Measurements from ENCODE around the gene ANKRD34B. TPM values are rescaled to one million over a fixed set of nuclear protein-coding genes. Genes with fewer than 3 reads are reported as not detected.

The ANKRD34B gene
- total RNA-seq, 1 donor from 2014 or later: 2.5 TPM

DNA sequence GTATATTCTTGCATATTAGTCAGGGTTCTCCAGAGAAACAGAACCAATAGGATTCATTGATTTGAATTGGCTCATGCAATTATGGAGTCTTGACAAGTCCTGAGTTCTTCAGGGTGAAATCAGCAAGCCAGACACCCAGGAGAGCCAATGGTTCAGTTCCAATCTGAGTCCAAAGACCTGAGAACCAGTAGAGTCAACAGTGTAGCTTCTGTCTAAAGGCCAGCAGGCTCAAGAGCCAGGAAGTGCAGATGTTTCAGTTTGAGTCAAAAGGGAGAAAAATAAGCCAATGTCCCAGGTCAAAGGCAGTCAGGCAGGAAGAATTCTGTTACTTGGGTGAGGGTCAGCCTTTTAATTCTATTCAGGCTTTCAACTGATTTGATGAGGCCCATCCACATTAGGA lies 37.8 kb upstream of the ANKRD34B start:
- Histone ChIP-seq H3K79me2 (ENCODE audit: low read depth) (no peaks in the 10 kb centered on the region), H2AFZ (replicated peaks) (no peak overlapping the region), H3K9me3 (ENCODE audit: low read depth) (no peaks in the 10 kb centered on the region), H3K4me1 (no peaks in the 10 kb centered on the region), H3K4me2 (no peak overlapping the region), H4K20me1 (ENCODE audit: low read depth) (no peaks in the 10 kb centered on the region), H3K27ac (no peak overlapping the region), H3K4me3 (no peak overlapping the region), H3F3A (ENCODE audit: low read depth) (peaks cover 3% of the 10 kb centered on the region), H3K27me3 (no peaks in the 10 kb centered on the region), H3K36me3 (no peaks in the 10 kb centered on the region), H3K9ac (no peak overlapping the region)
- peaks cover 2% of the 10 kb centered on the region for H3K27me3 Mint-ChIP-seq (ENCODE audit: insufficient read depth, low read depth)
- H3K4me3 Mint-ChIP-seq: no peak overlapping the region
- H3K27ac Mint-ChIP-seq: no peak overlapping the region
- no peaks in the 10 kb centered on the region for H3K4me1 Mint-ChIP-seq
- no peaks in the 10 kb centered on the region for H3K9me3 Mint-ChIP-seq
- no peak for DNase-seq (ENCODE audit: low spot score)
- peaks cover 3% of the 10 kb centered on the region for H3K36me3 Mint-ChIP-seq
- TF ChIP-seq, protein P1, sequence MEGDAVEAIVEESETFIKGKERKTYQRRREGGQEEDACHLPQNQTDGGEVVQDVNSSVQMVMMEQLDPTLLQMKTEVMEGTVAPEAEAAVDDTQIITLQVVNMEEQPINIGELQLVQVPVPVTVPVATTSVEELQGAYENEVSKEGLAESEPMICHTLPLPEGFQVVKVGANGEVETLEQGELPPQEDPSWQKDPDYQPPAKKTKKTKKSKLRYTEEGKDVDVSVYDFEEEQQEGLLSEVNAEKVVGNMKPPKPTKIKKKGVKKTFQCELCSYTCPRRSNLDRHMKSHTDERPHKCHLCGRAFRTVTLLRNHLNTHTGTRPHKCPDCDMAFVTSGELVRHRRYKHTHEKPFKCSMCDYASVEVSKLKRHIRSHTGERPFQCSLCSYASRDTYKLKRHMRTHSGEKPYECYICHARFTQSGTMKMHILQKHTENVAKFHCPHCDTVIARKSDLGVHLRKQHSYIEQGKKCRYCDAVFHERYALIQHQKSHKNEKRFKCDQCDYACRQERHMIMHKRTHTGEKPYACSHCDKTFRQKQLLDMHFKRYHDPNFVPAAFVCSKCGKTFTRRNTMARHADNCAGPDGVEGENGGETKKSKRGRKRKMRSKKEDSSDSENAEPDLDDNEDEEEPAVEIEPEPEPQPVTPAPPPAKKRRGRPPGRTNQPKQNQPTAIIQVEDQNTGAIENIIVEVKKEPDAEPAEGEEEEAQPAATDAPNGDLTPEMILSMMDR (IDR thresholded peaks at IDR 0.05): no peak
- no peak for TF ChIP-seq EZH2phosphoT487 (IDR thresholded peaks at IDR 0.05)
- TF ChIP-seq EZH2 (IDR thresholded peaks at IDR 0.05): no peak

- TF ChIP-seq EZH2phosphoT487 (IDR thresholded peaks at IDR 0.05) (no peak), EZH2 (IDR thresholded peaks at IDR 0.05) (no peak)
- TF ChIP-seq, protein P1 (IDR thresholded peaks at IDR 0.05): no peak
- H3K36me3 Mint-ChIP-seq: peaks cover 3% of the 10 kb centered on the region
- H3K27ac Mint-ChIP-seq: no peak overlapping the region
- H3K4me3 Mint-ChIP-seq: no peak overlapping the region
- H3K9ac ChIP-seq: no peak overlapping the region
- H3K27me3 Mint-ChIP-seq (ENCODE audit: insufficient read depth, low read depth): peaks cover 2% of the 10 kb centered on the region
- no peaks in the 10 kb centered on the region for H3K9me3 ChIP-seq (ENCODE audit: low read depth)
- no peaks in the 10 kb centered on the region for H4K20me1 ChIP-seq (ENCODE audit: low read depth)
- H3K4me3 ChIP-seq: no peak overlapping the region
- DNase-seq (ENCODE audit: low spot score): no peak
- H3K79me2 ChIP-seq (ENCODE audit: low read depth): no peaks in the 10 kb centered on the region
- H3K27me3 ChIP-seq: no peaks in the 10 kb centered on the region
- no peaks in the 10 kb centered on the region for H3K9me3 Mint-ChIP-seq
- no peaks in the 10 kb centered on the region for H3K4me1 ChIP-seq
- no peaks in the 10 kb centered on the region for H3K4me1 Mint-ChIP-seq
- no peaks in the 10 kb centered on the region for H3K36me3 ChIP-seq
- no peak overlapping the region for H3K27ac ChIP-seq
- H3F3A ChIP-seq (ENCODE audit: low read depth): peaks cover 3% of the 10 kb centered on the region
- H2AFZ ChIP-seq (replicated peaks): no peak overlapping the region
- H3K4me2 ChIP-seq: no peak overlapping the region
Observed at GRCh38 chr5:80607343-80607742, 37.3 kb upstream of the ANKRD34B start.

- Mint-ChIP-seq H3K36me3 (no peaks in the 10 kb centered on the region), H3K27me3 (ENCODE audit: insufficient read depth, low read depth) (no peaks in the 10 kb centered on the region)
Observed at GRCh38 chr5:80600943-80601693, 31.0 kb upstream of the ANKRD34B start.

More at GRCh38 chr5:80600943-80601693, 31.0 kb upstream of the ANKRD34B start:
- Histone ChIP-seq H3K9me3 (ENCODE audit: low read depth) (no peaks in the 10 kb centered on the region), H3K4me3 (no peak overlapping the region), H3K27me3 (no peaks in the 10 kb centered on the region), H3K4me1 (no peaks in the 10 kb centered on the region), H3K36me3 (no peaks in the 10 kb centered on the region), H3K79me2 (ENCODE audit: low read depth) (no peaks in the 10 kb centered on the region), H3K4me2 (no peak overlapping the region), H3F3A (ENCODE audit: low read depth) (peaks cover 8% of the 10 kb centered on the region), H2AFZ (replicated peaks) (no peak overlapping the region), H3K9ac (no peak overlapping the region), H4K20me1 (ENCODE audit: low read depth) (no peaks in the 10 kb centered on the region), H3K27ac (no peak overlapping the region)
- H3K4me1 Mint-ChIP-seq: no peaks in the 10 kb centered on the region
- TF ChIP-seq EZH2 (IDR thresholded peaks at IDR 0.05) (no peak), EZH2phosphoT487 (IDR thresholded peaks at IDR 0.05) (no peak)
- TF ChIP-seq, protein P1 (IDR thresholded peaks at IDR 0.05): no peak
- H3K27ac Mint-ChIP-seq: no peak overlapping the region
- no peaks in the 10 kb centered on the region for H3K9me3 Mint-ChIP-seq
- DNase-seq (ENCODE audit: low spot score): no peak
- no peak overlapping the region for H3K4me3 Mint-ChIP-seq

All from neural progenitor cell (in vitro differentiated cells).